OCI-LY1 (cell line): Measurements from ENCODE around the gene STYXL1.

Source experiments
- EZH2 ChIP-seq: fragments of 200-600 bp; sonication (generic), shearing (Covaris generic); IDR thresholded peaks from 2 replicates; pipeline ENCODE4 v1.8.0; 2017; ENCODE audit warnings: borderline replicate concordance, mixed run types, mild to moderate bottlenecking, antibody characterized with exemption, low read length, moderate library complexity, mixed read lengths
- TF ChIP-seq, protein P1 (sequence below): fragments of 200-600 bp; sonication (generic), shearing (Covaris generic); IDR thresholded peaks from 2 replicates; pipeline ENCODE4 v1.5.1; 2017; ENCODE audit warnings: mild to moderate bottlenecking, antibody characterized with exemption, low read length, moderate library complexity, mixed read lengths

DNA sequence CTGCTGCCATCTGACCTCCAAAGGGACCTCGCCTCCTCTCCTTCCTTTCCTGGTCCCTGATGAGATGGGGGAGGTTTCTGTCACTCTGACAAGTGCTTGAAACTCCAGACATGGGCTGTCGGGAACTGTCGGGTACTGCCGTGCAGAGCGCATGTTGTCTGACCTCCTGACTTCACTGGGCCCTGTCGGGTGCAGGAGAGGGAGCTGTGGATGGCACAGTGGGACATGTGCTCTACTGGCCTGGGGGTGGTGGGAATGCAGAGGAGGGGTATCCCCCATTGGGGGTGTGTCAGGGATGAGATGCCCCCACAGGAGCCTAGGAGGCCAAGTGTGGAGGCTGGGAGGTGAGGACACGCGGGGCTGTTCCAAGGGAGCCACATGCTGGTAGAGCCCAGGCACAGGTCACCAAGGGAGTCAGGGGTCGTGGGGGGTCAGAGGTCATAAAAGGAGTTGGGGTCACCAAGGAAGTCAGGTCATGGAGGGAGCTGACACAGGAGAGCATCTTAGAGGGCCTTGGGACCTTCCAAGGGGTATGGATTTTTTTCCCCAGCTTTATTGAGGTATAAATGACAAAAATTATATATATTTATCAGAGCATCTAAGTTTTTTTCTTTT lies 84.3 kb downstream of the STYXL1 start:
- TF ChIP-seq, protein P1, sequence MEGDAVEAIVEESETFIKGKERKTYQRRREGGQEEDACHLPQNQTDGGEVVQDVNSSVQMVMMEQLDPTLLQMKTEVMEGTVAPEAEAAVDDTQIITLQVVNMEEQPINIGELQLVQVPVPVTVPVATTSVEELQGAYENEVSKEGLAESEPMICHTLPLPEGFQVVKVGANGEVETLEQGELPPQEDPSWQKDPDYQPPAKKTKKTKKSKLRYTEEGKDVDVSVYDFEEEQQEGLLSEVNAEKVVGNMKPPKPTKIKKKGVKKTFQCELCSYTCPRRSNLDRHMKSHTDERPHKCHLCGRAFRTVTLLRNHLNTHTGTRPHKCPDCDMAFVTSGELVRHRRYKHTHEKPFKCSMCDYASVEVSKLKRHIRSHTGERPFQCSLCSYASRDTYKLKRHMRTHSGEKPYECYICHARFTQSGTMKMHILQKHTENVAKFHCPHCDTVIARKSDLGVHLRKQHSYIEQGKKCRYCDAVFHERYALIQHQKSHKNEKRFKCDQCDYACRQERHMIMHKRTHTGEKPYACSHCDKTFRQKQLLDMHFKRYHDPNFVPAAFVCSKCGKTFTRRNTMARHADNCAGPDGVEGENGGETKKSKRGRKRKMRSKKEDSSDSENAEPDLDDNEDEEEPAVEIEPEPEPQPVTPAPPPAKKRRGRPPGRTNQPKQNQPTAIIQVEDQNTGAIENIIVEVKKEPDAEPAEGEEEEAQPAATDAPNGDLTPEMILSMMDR, result no peak
- no peak for TF ChIP-seq EZH2
